Embryonic facial prominence (tissue), 1 donor: ENCODE results near the gene WIPI1.
A peak's percentile ranks its signal among the peaks of the same experiment; 100 is the strongest.
"Not testable (repeated sequence)": the region's sequence is repeated elsewhere in the genome, so short reads cannot be mapped to it uniquely, and the experiment has no call there.

Experiments
- DNase-seq: peaks from one replicate; pipeline ENCODE4 v3.0.0-alpha.2; 2016; ENCODE audit errors: extremely low spot score

Gene WIPI1, protein sequence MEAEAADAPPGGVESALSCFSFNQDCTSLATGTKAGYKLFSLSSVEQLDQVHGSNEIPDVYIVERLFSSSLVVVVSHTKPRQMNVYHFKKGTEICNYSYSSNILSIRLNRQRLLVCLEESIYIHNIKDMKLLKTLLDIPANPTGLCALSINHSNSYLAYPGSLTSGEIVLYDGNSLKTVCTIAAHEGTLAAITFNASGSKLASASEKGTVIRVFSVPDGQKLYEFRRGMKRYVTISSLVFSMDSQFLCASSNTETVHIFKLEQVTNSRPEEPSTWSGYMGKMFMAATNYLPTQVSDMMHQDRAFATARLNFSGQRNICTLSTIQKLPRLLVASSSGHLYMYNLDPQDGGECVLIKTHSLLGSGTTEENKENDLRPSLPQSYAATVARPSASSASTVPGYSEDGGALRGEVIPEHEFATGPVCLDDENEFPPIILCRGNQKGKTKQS

DNA sequence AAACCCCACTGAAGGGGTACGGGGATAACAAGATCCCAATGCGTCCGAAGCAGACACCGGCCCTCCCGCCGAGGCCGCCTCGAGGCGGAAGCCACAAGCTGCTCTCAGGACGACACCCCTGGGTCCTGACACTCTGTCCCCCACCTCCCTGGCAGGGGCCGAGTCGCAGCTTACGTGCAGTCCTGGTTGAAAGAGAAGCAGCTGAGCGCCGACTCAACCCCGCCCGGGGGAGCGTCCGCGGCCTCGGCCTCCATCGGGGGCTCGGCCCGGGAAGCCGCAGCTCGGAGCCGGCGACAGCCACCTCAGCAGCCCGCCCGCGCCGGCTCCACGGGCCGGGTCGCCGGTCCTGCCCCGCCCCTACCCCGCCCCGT, at the start of gene WIPI1:
Gene WIPI1, minus strand, starts transcription at position 329 of the 371 bp plus-strand sequence. Its CDS starts 75 bp downstream, at position 254.
- no peak for DNase-seq

DNA sequence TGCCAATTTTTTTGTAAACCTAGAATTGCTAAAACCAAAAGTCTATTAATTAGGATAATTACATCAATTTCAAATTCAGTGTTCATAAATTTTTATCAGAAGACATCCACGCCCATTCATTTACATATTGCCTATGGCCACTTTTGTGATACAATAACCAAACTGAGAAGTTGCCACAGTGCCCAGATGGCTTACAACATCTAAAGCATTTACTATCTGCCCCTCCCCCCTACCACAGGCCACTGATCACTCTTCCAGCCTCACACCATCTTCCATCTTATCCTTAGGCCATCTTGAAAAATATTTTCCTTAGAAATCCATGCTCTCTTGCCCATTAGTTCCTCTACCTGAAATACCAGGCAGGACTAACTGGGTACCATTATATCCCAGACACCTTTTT, 48.7 kb upstream of the WIPI1 start:
- DNase-seq = no peak

DNA sequence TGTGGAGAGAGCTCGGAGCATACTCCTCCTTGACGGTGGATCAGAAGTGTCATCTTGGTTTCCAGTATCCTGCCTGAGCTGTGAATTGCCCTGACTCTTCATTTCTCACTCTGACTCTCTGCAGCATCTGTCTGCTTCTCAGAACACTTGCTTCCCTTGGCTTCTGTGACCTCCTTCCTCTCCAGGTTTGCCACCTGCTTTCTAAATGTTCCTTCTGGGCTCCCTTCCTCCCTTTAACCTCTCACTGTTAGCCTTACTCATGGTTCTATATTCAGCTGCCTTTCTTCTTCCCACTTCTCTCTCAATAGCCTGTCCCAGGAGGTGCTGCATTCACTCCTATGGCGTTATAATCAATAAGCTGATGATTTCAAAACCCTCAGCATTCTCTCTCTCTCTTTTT, 43.8 kb upstream of the WIPI1 start:
- DNase-seq = no peak

DNA sequence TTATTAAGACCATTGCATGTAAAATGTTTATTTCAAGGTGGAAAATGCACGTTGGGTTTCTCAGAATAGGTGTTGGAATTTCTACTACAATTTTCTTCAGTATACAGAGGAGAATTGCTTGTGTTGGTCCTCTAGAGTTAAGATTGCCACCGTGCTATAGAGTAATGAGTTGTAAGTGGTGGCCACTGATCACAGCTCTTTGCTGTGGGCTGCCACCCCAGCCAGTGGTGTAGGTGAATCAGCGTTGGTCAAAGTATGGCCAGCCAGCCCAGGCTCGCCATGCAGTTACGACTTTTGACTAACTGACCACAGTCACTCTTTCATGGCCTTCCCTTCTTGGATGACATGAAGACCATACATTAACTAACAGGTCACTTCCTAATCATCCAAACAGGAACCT, 42.3 kb upstream of the WIPI1 start:
- DNase-seq = no peak

DNA sequence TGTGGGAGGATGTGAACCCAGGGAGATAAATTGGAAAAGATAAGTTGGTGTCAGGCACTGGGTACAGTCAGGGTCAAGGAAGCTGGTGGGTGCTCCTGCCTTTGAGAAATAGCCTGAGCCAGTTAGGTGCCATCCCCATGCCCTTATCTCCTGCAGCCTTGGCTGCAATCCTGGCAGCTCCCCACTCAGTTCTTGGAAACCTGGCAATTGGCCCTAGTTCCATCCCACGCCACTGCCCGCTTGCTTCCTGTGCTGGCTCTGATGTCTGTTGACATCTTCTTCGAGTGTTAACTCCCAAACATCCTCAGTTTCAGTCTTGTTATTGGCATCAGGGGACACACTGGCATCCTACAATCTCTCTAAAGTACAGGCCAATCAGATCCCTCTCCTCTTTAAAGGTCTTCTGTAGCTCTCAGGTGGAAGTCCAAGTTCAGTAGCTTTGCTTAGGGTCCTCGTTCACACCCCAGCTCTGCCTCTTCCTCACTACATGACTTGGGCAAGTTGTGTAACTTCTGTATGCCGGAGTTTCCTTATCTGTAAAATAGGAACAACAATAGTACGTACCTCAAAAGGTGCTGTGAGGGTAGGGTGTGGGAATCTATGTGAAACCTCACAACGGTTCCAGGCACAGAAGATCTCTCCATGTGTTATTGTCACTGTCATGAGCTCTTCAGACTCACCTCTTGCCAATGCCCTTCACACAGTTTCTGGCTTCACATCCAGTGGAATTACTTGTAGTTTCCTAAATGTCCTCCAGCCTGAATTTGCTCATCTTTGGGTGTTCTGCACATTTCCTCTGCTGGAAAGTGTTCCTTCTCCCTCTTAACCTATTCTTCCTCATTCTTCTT, 41.4 kb upstream of the WIPI1 start:
- no peak for DNase-seq

DNA sequence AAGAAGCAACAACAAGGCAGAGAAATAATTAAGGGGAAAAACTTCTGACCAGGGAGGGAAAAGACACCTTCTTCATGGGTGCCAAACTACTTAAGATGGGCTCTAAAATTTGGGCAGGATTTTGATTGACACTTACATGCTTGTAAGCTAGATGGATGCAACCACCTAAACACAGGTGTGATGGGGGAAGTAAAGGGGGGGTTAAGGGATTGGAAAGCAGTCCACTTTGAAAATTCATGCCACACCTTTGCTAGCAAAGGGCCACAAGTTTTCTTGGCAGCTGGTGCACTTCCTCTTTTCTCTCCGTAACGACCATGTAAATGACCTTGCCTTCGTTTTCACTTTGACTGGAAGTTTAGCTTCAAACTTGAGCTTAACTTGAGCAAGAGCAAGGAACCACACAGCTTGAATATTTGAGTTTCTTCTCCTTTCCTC, 40.6 kb upstream of the WIPI1 start:
- no peak for DNase-seq

DNA sequence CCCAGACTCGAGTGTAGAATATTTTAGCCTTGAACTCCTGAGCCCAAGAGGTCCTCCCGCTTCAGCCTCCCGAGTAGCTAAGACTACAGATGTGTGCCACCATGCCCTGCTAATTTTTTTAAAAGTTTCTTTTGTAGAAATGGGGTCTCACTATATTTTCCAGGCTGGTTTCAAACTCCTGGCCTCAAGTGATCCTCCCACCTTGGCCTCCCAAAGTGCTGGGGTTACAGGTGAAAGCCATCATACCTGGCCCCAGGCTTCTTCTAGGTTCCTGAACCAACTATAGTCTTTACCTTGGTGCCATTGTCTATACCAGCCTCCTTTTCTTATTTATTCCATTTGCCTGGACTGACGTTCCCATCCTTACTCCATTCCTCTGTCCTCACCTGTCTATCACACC, 37.8 kb upstream of the WIPI1 start:
- no peak for DNase-seq

DNA sequence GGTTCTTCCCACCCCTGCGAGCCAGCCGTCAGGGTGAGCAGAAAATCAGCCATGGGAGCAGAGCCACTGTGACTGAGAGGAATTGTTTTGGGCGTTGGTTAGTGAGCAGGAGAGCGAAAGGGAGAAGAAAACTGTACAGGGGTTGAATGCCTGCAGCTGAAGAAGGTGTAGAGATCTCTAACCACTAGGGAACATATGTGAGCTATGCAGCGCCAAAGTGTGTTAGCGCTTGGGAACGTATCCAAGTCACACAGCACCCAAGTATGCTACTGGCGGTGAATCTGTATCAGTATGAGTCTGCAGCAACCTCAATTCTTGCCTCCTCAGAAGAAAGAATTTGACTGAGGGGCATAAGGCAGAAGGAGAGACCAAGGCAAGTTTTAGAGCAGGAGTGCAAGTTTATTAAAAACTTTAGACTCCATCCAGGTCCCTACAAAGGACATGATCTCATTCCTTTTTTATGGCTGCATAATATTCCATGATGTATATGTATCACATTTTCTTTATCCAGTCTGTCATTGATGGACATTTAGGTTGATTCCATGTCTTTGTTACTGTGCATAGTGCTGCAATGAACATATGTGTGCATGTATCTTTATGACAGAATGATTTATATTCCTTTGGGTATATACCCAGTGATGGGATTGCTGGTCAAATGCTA, 35.2 kb upstream of the WIPI1 start:
- DNase-seq = not testable (repeated sequence)

DNA sequence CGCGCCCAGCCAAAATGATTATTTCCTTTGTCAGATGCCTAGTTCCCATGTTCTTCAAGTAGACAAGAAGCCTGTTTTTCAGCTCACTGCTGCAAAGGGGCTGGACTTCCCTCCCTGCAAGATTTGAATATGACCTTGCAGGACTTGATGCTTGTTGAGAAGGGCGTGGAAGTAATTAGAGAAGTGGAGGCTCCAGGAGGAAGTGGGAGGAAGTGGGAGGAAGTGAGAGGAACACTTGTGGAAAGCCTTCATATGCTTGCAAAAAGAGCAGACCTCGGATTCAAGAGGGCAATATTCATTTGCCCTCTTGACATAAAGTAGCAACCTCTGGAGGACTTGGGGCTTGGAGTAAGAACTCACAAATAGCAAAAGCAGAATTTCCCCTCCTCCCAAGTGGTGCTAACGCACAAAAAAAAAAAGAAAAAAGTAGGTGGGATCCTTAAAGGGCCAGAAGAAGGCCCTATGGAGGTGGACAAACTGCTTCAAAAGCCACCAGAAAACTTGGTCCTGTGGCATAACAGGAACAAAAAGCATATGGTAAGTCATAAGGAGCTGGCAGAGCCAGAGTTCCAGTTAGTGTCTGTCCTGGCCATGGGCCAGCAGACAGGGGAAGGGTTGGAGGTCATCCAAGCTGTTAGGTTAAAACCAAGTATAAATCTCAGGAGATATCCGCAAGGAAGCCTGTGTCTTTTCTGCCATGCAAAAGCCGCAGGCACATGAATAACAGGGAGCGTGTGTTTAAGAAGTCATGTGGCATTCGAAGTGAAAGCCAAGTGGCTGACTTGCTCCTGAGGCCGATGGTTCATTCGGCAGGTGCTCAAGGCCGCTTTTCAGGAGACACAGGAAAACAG, 34.3 kb upstream of the WIPI1 start:
- no peak for DNase-seq

DNA sequence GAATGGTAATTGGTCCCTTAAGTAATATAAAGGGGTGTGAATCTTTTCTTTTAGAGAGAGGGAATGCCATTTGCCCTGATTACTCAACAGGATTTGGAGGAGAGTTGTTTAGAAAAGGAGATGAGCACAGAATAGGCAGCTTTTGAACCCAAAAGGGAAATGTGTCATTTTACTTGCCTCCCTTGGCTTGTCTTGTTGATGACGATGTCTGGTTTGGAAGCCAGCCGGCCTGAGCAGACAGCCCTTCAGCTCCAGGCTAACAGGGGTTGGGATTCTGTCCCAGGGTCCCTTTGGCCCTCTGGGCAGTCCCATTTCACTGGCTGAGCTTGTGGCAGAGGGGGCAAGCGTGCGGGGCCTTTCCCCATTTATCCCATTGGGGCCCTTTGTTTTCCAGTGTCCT, 32.6 kb upstream of the WIPI1 start:
- no peak for DNase-seq

DNA sequence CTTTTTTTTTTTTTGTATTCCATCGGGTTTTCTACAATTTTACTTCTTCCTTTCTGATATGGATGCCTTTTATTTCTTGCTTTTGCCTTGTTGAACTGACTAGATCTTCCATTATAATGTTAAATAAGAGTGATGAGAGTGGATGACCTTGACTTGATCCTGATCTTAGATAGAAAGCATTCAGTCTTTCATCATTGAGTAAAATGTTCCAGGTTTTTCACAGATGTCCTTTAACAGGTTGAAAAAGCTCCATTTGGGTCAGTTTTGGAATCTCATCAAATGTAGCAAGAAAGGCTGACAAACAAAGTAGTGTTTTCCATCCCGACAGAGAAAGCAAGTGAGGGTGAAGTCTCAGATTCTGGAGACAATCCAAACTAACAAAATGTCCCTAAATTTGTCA, 27.2 kb upstream of the WIPI1 start:
- DNase-seq = no peak

DNA sequence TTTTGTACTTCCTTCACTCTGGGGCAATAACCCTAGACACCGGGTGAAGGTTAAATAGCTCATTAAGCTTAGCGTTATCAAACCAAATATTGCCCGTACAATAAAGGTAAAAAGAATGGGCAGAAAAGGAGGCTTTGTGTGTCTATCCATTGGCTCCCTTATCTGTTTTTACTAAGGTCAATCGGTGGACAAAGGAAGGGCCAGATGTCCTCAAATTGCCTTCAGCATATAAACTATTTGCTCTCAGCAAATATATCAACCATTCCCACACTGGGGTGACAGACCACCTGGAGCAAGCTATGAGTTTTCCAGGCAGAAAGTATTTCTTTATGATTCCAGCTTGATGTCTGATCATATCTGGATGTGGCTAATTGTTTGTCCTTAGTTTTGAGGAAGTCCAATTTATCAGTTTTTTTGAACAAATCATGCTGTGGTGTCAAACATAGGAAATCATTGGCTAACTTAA, 25.3 kb upstream of the WIPI1 start:
- DNase-seq = no peak

DNA sequence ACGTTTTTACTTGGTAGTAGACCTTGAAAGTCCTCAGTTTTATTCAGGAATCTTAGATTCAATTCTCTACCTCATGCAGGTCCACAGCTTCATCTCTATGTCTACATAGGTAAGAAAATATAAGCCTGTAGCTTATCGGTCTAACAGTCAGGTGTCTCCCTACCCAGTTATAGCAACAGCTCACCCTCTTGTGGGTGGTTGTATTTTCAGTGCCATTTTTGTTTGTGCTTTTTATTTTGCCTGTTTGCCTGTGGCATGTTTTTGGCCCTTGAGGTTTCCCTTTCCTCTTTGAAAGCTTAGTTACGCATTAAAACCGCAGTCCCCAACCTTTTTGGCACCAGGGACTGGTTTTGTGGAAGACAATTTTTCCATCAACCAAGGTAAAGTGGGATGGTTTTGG, 23.6 kb upstream of the WIPI1 start:
- DNase-seq = no peak

DNA sequence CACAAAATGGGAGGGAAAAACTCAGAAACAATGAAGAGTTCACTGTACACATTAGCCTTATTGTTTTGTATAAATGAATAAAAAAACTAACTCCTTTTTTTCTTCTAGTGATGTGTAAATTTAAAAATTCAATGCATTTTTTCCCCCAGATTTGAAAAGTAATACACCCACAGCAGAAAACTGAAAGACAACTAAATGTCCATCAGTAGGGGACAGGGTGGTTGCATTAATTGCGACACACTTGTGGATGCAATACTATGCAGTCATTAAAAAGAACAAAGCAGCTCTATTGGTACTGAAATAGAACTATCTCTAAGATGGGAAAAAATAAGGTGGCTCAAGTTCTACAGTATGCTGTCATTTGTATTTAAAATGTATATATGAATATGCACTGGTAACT, 13.7 kb upstream of the WIPI1 start:
- DNase-seq = no peak

DNA sequence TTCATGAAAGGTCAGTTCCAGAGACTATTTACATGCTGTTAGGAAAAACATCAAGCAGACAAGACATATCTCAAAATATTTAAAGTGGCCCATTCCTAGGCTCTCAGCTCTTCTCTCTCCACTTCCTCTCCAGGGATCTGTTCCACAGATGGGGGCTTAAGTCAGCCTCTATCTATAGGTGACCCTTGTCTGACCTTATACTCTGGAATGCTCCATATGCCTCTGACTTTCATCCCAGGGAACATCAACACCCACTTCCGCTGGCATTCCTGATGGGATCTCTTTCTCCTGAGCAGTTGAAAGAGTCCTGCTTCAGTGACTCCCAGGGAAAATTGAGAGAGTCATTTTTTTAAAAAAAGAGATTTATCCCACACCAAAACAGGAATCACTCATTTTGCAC, 11.5 kb upstream of the WIPI1 start:
- DNase-seq = no peak

DNA sequence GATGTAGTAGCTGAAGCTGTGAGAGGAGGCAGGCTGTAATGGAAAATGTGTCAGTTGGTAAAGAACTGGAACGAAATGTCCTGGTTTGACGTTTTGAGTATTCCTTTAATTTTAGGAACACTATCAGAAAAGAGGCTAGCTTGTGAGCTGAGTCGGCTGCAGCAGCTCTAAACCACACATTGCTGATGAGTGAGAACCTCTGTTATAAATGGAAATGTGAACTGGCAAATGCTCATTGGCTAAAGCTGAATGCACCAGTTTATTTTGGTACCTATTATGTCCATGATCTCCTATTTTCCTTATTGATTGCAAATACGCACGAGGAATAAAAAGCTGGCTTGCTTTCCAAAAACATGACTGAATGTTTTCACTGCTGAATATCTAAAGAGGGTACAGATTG, 11.0 kb upstream of the WIPI1 start:
- DNase-seq = no peak

DNA sequence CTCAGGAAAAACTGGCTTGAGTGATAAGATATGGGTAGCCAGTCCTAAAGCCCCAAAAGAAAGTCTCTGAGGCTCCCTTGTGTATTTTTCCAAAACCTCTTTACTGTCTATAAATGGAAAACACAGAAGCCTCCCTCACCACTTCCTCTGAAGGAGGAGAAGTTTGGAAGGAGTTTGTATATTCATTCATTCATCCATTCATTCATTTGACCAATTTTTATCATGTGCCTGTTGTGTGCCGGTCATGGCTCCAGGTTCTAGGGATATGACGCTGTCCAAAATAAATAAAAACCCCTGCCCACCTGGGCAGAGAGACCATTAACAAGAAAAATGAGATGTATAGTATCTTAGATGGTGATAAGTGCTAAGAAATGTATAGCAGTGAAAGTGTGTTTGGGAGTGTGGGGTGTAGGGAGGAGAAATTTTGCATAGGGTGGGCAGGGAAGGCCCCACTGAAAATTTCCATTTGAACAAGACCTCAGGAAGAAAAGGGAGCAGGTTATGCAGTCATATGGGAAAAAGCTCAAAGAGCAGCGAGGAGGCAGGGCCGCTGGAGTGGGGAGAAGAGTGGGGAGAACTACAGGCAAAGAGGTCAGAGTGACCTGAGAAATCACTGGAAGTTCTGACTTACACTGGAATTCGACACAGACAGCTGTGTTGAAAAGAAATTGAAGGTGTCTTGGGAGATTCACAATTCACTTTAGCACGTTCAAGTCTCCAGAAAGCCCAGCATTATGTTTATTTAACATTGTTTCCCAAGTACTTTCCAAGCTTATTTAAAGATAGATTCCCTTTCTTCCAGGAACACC, 6.1 kb upstream of the WIPI1 start:
- DNase-seq = no peak

DNA sequence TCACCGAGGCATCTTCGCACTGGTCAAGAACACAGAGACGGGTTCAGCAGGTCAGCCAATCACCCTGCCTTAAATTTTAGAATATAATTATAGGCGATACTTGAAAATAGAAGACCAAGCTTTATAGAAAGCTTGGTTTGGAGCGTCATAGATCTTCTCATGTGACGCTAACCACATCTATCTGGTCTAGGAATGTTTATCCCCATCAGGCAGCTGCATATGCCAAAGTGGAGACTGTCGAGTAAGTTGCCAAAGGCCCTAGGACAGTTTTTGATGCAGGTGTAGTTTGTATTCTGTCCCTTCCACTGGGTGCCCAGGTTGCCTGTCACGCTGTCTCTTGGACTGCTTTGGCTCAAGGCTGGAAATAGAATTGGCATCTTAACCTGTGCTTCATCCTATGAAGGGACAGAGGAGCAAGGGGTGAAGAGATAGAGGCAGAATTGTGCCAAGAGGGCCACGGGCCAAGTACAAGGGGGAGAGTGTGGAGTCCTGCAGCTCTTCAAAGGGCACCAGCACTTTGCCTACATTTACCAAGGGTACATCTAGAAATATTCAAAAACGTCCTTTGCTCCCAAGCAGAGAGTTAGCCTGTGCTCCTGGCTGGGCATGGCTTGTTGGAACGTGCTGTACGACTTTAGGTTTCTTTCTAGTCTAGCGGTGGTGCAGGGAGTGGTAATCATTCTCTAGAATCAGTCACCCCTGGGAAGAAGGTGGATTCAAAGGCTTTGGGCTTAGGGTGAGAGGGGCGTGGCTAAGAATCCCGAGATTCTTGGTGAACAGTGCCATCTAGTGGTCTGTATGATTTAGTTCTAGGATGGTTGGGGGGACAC, 5.3 kb upstream of the WIPI1 start:
- DNase-seq = peak; percentile 72

DNA sequence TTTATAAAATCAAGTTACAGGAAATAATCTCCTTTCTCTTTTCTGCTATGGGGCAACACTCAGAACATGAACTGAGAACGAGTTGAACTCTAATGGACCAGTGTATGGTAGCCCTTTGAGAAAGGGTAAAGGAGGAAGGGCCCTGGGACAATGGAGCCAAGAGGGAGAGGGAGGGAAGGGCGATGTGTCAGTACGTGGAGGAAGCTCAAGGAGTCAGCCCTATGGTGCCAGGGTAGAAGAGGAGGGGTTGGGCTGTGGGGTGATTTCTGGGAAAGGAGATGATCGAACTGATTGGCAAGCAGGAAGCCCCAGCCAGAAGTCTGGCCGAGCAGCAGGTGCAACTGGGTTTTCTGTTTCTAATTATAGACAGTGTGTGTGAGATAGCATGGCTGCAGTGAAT, 4.3 kb upstream of the WIPI1 start:
- DNase-seq = no peak

DNA sequence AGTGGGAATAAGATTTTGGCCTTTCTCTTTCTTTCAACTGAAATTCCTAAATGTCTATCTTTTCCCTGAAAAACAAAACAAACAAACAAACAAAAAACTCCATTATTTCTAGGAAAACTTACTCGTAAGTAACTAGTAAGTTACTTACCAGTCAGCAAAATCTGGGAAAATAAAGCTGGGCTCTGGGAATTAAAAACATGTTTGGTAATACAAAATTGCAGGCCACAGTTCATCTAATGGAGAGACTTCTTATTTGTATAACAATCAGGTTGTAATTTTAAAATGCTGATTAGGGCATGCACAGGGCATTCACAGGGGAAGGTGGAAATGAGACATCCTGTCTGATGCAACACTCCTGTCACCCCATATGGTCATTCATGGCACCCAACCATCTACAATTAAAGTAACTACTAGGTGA, 3.8 kb upstream of the WIPI1 start:
- DNase-seq = no peak
